ENCODE results near the gene PLEKHM3. TPM values are rescaled to one million over a fixed set of nuclear protein-coding genes. Genes with fewer than 3 reads are reported as not detected.

The PLEKHM3 gene
- total RNA-seq, 1 donor from 2014 or later, result 10.4 TPM

- Mint-ChIP-seq H3K27ac (ENCODE audit: unreplicated experiment) (peak overlapping the region; percentile 58), H3K27me3 (ENCODE audit: unreplicated experiment) (peaks cover 2% of the 10 kb centered on the region), H3K4me3 (ENCODE audit: unreplicated experiment) (no peak overlapping the region), H3K36me3 (ENCODE audit: low read depth, unreplicated experiment) (no peaks in the 10 kb centered on the region), H3K4me1 (ENCODE audit: unreplicated experiment) (peaks cover 11% of the 10 kb centered on the region), H3K9me3 (ENCODE audit: unreplicated experiment) (no peaks in the 10 kb centered on the region)
- DNase-seq (ENCODE audit: low spot score), result no peak
- no peak for TF ChIP-seq CTCF (IDR thresholded peaks at IDR 0.05; ENCODE audit: unreplicated experiment)
Measured at GRCh38 chr2:207854484-207855440, 170.6 kb downstream of the PLEKHM3 start.

GRCh38 chr2:207852791-207853190 is 172.5 kb downstream of the PLEKHM3 start:
- no peak overlapping the region for H3K4me3 Mint-ChIP-seq (ENCODE audit: unreplicated experiment)
- H3K27me3 Mint-ChIP-seq (ENCODE audit: unreplicated experiment), result no peaks in the 10 kb centered on the region
- H3K27ac Mint-ChIP-seq (ENCODE audit: unreplicated experiment), result no peak overlapping the region
- DNase-seq (ENCODE audit: low spot score), result no peak
- peaks cover 16% of the 10 kb centered on the region for H3K4me1 Mint-ChIP-seq (ENCODE audit: unreplicated experiment)
- TF ChIP-seq CTCF (IDR thresholded peaks at IDR 0.05; ENCODE audit: unreplicated experiment), result no peak
- H3K9me3 Mint-ChIP-seq (ENCODE audit: unreplicated experiment), result no peaks in the 10 kb centered on the region
- H3K36me3 Mint-ChIP-seq (ENCODE audit: low read depth, unreplicated experiment), result no peaks in the 10 kb centered on the region

- H3K27me3 Mint-ChIP-seq (ENCODE audit: unreplicated experiment), result no peaks in the 10 kb centered on the region
- peaks cover 12% of the 10 kb centered on the region for H3K4me1 Mint-ChIP-seq (ENCODE audit: unreplicated experiment)
- H3K9me3 Mint-ChIP-seq (ENCODE audit: unreplicated experiment), result no peaks in the 10 kb centered on the region
- no peak for TF ChIP-seq CTCF (IDR thresholded peaks at IDR 0.05; ENCODE audit: unreplicated experiment)
- no peak overlapping the region for H3K27ac Mint-ChIP-seq (ENCODE audit: unreplicated experiment)
- H3K4me3 Mint-ChIP-seq (ENCODE audit: unreplicated experiment), result no peak overlapping the region
- no peaks in the 10 kb centered on the region for H3K36me3 Mint-ChIP-seq (ENCODE audit: low read depth, unreplicated experiment)
- DNase-seq (ENCODE audit: low spot score), result no peak
Measured at GRCh38 chr2:207849443-207849842, 175.9 kb downstream of the PLEKHM3 start.

- DNase-seq (ENCODE audit: low spot score), result no peak
- no peak overlapping the region for H3K27ac Mint-ChIP-seq (ENCODE audit: unreplicated experiment)
- H3K9me3 Mint-ChIP-seq (ENCODE audit: unreplicated experiment), result no peaks in the 10 kb centered on the region
- H3K36me3 Mint-ChIP-seq (ENCODE audit: low read depth, unreplicated experiment), result no peaks in the 10 kb centered on the region
- peaks cover 12% of the 10 kb centered on the region for H3K4me1 Mint-ChIP-seq (ENCODE audit: unreplicated experiment)
- no peak for TF ChIP-seq CTCF (IDR thresholded peaks at IDR 0.05; ENCODE audit: unreplicated experiment)
- H3K27me3 Mint-ChIP-seq (ENCODE audit: unreplicated experiment), result no peaks in the 10 kb centered on the region
- no peak overlapping the region for H3K4me3 Mint-ChIP-seq (ENCODE audit: unreplicated experiment)
Measured at GRCh38 chr2:207848545-207848928, 176.8 kb downstream of the PLEKHM3 start.
